ENCODE data around the gene L3HYPDH.
"Not testable (repeated sequence)": the region's sequence is repeated elsewhere in the genome, so short reads cannot be mapped to it uniquely, and the experiment has no call there.

The L3HYPDH gene

DNA sequence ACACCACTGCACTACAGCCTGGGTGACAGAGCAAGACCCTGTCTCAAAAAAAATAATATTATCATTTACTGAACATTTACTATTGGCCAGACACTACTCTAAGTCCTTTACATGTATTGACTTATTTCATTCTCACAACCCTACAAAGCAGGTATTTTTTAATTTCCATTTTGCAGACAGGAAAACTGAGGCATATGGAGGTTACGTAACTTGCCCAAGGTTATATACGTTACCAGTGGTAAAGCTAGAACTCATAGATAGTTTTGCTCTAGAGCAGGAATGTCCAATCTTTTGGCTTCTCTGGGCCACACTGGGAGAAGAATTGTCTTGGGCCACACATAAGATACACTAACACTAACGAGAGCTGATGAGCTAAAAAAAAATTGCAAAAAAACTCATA lies 5.7 kb downstream of the L3HYPDH start:
- no peak for DNase-seq (ENCODE audit: low spot score)

DNA sequence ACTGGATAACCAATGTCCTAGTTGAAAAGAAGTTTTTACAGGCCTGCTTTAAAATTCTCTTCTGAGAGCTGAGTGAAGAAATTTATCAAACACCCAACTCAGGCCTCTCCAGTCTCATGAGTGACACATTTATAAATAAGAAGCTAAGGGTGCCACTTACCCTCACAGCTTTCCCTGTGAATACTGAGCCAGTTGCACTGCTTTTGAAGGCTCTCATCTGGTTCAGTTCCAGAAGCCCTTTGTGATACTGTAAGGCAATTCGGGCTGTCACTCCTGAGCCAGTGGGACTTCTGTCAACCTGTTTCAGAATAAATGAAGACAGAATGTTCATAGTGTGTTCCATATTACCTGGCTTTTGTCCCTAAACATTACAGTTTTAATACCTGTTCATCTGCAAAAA lies 8.5 kb downstream of the L3HYPDH start:
- no peak for DNase-seq (ENCODE audit: low spot score)

DNA sequence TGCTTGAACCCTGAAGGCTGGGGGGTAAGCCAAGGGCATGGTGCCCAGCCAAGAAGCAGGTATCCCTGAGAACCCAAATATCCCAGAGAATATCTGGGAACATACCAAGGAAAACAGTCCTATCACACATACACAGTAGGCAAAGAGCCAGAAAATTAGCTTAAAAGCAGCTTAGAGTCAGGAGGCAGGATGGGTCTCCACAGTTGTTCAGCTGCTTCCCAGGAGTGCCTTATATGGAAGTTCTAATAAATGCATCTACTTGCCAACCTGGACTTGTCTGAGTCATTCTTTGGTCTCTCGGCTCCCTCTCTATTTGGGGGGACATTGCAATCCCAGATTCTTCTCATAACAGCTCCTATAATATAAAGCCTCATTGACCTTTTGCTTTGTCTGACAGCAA lies 10.0 kb downstream of the L3HYPDH start:
- no peak for DNase-seq (ENCODE audit: low spot score)

DNA sequence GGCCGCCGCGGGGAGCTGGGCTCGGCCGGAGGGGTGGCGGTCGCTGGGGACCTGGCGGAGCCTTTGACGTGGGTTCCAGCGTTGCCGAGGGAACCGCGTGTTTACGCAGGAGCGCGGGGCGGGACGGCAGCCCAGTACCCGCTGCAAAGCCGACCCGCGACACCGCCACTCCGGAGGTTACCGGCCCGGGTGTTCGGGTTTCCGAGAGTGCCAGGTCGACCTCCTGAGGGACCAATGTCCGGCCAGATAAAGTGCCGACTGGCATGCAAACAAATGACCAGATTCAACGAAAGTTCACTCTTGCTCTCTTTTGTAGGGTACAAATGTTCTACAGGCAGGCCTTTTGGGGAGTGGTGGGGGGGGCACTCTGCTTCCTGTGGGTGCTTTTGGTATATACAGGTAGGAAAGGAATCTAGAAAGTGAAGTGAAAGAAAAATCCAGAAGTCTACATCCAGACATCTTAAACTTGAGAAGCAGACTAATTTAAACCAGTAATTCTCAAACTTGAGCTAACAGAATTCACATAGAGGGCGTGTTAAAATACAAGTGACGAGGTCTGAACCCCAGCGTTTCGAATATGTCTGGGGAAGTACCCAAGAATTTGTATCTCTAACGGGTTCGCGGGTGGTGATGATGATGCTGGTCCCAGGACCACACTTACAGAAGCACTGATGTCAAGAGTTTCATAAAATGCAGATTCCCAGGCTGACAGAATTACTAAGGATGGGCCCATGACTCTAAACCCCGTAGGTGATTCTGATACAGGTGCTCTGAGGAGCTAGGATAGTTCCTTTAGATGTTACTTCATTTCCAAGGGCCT lies 18.7 kb downstream of the L3HYPDH start, which contains the start of gene GPR135:
Gene GPR135 (minus strand): TSS at position 65 of the 820 bp plus-strand sequence. CDS start 154 bp downstream, outside the sequence.
- DNase-seq (ENCODE audit: low spot score) = peak; percentile 20

DNA sequence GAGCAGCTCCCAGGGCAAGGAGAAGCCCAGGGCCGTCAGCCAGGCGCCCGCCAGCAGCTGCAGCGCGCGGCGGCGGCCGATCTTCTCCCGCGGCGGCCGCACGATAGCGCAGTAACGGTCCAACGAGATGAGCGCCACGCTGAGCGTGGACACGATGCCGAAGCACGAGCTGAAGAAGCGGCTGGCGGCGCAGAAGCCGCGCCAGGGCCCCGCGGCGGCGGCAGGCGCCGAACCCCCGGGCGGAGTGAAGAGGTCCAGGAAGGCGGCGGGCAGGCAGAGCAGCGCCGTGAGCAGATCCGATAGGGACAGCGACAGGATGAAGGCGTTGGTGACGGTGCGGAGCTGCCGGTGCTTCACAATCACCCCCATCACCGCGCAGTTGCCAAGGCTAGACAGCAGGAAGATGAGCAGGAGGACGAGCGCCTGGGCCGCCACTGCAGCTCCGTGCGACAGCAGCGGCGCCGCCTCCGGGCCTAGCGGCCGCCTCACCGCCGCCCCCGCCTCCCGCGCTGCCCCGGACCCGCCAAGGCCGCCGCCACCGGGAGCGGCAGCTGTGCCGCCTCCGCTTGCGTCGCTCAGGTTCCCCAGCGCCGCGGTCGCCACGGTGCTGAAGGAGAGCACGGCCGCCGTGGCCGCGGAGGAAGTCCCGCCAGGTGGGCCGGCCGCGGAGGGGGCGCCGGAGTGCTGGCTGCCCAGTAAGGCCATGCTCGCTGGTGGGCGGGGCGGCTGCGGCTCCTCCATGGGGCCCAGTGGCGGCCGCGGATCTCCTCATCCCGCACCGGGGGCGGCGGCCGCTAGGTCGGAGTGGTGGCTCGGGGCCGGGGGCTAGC lies 19.5 kb downstream of the L3HYPDH start:
- DNase-seq (ENCODE audit: low spot score) = peak; percentile 30

DNA sequence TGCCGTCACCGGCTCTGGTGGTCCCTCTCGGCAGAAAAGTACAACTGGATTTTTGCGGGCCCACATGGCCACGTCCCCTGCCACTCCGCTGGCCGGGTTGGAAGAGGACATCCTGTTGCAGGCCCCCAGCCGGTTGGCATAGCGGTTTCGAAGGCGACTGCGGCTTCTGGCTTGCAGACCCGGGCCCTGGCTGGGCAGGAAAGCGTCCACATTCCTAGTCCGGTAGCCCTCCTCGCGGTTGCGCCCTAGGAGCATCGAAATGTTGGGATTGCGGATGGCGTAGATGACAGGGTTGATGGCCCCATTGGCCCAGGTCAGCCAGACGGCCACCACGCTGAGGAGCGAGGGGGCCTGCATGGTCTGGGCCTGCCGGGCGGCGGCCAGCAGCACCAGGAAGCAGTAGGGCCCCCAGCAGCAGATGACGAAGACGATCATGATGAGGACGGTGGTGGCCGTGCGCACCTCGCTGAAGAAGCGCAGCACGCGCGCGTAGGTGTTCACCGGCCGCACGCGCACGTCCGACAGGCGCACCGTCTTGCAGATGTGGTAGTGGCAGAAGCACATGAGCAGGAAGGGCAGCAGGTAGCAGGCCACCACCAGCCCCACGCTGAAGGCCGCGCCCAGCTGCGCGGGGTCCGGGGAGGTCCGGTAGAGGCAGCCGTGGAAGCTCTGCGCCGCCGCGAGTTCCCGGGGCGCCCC lies 20.3 kb downstream of the L3HYPDH start:
- DNase-seq (ENCODE audit: low spot score) = no peak

DNA sequence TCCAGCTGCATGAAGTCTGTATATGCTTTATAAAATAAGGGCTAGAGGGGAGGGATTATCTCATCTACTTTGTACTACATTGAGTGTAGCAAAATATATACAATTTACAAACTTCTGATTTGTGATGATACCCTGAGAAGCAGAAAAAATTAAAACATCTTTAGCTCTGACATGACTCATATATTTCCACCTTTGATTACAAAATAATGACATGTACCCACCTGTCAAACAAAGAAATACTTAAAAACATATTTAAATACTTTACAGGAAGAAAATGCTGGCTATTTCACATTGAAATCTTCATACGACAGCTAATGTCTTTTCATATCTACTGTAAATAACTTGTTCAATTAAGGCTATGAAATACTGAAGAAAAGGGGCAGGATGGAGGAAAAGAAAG lies 22.3 kb downstream of the L3HYPDH start:
- no peak for DNase-seq (ENCODE audit: low spot score)

DNA sequence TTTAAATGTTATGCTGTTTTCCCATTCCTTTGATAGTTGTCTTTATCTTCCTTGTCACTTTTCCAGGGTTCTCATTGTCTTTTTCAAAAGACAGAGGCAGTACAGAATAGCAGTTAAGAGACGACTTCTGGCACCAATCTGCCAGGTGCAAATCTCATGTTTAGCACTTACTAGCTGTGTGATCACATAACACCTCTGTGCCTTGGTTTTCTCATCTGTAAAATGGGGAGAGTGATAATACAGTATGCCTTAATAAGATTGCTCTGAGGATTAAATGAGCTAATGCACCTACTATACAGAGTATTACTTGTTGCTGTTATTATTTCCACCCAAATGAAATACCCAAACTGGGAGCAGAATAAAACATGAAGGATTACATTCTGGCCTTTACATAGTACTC lies 23.8 kb downstream of the L3HYPDH start:
- DNase-seq (ENCODE audit: low spot score) = no peak

DNA sequence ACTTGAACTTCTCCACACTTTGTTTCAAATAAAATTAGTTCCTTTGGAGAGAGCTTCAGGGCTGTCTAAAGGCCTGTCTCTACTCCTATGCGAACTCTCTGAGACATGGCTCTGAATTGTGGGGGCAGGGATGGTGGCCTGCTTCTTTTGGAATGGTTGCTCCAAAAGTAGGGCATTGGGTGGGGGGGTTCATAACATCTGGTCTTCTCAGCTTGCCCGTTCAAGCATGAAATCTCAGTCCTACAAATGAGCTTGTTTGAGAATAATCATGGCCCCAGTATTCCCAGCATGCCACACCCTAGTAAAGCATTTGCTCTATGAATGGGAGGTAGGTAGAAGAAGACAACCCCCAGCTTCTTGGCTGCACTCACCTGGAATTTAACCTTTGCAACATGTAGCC lies 25.7 kb downstream of the L3HYPDH start:
- DNase-seq (ENCODE audit: low spot score) = no peak

DNA sequence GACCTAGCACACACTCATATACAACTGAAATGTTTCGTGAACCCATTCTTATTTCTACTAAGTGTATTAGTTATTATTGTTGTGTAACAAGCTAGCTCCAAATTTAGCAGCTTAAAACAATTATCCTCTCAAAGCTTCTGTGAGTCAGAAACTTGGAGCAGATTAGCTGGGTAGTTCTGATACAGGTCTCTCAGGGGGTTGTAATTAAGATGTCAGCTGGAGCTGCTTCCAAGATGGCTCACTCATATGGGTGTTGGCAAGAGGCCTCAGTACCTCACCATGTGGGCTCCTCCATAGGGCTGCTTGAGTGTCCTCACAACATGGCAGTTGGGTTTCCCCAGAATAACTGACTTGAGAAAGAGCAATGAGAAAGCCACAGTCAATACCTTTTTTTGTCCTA lies 28.8 kb downstream of the L3HYPDH start:
- no peak for DNase-seq (ENCODE audit: low spot score)

DNA sequence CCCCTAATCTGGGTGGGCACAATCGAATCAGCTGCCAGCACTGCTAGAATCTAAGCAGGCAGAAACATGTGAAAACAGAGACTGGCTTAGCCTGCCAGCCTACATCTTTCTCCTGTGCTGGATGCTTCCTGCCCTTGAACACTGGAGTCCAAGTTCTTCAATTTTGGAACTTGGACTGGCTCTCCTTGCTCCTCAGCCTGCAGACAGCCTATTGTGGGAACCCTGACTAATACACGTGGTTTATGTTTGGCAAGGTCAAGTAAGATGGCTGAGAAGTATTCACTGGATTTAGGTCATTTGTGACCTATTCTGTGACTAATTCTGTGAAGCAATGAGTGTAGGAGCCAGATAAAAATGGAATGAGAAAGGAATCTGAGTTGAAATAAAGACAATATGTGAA lies 30.1 kb downstream of the L3HYPDH start:
- DNase-seq (ENCODE audit: low spot score) = no peak

DNA sequence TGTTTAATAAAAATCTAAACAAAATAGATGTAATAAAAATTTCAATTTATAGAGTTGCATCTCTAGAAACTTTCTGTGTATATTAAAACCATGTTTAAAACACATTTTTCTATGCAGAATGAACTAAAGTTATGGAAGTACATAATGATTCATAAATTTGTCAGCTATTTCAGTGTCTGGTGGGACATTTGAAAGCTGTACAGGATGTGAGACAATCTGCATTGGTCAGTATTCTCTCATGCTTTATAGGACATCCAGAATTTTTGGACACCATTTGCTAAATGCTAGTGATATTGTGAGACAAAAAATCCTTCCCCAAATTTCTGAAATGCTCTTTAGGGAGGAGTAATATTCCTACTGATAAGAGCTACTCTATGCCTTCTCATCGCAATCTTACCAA lies 32.4 kb downstream of the L3HYPDH start:
- no peak for DNase-seq (ENCODE audit: low spot score)

DNA sequence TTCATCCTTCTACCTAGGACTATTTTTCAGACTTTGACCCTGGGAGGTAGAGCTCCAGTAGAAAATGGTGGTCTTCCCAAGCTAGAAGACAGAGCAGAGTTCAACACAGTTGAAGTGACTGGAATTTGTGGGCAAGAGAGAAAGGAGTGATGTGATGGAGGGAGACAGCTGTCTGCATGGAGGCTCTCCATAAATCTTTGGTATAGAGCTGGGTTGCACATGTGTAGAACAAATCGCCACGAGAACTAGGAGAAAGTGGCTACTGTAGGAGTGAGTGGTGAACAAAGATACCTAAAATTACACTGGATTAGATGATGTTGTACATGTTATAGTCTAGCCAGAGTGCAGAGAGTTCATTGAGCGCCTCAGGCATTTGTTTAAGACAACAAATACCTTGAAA lies 33.5 kb downstream of the L3HYPDH start:
- no peak for DNase-seq (ENCODE audit: low spot score)

DNA sequence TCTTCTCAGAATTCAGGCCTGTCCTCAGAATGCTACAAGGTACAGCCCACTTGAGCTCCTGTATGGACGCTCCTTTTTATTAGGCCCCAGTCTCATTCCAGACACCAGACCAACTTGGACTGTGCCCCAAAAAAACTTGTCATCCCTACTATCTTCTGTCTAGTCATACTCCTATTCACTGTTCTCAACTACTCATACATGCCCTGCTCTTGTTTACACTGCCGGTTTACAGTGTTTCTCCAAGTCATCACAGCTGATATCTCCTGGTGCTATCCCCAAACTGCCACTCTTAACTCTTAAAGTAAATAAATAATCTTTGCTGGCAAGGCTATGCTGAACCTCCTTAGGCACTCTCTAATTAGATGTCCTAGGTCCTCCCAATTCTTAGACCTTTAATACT lies 35.5 kb downstream of the L3HYPDH start:
- not testable (repeated sequence) for DNase-seq (ENCODE audit: low spot score)

DNA sequence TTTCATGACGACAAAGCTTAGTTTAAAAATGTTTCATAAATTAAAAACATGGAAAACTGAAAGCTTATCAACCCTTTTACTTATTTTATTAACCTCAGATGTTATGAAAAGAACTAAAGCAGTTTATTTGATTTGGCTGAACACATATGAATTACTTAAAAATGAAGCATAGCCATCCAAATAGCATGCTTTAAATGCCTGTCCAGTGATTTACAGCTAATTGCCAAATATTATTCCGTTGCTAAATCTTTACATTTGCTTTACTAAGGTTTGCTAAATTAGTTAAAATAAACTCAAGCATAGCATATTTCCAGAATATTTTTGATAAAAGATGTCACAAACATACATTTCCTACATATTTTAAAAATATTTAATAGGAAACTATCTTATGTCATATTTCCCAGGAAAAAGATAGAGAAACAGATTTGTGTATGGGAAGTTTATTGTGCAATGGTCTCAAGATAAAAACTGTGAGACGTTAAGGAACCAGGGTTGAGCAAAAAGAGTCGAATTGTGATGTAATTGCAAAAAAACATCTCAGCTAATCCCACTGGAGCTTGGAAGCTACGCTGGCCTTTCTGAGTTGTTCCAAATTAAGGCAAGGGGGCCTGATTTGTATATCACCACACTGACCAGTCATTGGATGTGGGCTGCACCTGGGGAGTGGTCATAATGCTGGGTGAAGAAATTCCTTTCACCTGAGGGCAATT lies 44.8 kb downstream of the L3HYPDH start:
- no peak for DNase-seq (ENCODE audit: low spot score)

DNA sequence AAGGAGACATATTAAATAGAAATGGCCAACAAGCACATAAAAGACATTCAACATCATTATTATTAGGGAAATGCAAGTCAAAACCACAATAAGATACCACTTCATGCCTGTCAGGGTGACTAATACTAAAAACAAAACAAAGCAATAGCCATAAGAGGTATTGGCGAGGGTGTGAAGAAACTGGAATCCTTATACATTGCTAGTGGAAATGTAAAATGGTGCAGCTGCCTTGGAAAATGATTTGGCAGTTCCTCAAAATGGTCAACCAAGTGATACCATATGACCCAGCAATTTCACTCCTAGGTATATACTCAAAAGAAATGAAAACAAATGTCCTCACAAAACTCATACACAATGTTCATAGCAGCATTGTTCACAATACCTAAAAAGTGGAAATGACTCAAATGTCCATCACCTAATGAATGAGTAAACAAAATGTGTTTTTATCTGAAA lies 46.0 kb downstream of the L3HYPDH start:
- no peak for DNase-seq (ENCODE audit: low spot score)

DNA sequence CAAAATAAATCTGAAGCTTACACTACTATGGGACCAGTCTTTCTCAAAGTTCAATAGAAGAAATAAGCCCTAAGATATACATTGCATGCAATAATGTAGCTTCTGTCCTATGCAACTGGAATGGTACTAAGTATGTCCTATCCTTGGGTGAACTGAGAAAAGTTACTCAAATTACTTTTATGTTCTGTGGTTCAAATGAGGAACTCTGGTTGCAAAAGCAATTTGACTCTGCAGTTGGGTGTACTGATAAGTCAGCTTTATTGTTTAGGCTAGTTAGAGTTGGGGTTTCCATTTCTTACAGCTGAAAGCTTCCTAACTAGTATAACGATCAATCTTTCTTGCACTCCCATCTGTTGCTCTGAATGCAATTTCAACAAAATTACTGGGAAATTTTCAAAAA lies 48.2 kb downstream of the L3HYPDH start:
- no peak for DNase-seq (ENCODE audit: low spot score)

DNA sequence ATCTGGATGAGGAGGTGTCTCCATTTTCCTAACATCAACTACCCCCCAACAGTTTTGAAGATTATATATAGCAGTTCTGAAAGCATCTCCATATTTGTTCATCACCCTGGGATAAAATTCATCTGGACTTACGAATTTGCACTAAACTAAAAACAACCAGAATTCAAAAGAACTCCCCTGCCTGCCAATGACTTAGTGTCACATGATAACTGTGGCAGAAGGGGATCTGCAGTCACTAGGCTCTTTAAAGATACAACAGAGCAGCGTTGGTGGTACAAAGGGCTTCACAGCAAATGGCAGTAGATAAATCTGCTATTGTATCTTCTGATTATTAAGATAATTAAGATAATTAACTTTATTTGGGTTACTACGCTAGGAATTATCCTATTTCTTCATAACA lies 49.1 kb downstream of the L3HYPDH start:
- DNase-seq (ENCODE audit: low spot score) = no peak

DNA sequence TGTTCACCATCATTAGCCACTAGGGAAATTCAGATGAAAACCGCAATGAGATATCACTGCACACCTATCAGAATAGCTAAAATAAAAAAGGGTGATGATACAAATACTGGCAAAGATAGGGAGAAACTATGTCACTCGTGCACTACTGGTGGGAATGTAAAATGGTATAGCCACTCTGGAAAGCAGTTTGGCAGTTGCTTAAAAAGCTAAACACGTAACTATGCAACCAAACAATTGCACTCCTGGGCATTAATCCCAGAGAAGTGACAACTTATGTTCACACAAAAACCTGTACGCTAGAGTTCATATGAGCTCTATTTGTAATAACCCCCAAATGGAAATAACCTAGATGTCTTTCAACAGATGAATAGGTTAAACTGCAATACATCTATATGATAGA lies 54.4 kb downstream of the L3HYPDH start:
- no peak for DNase-seq (ENCODE audit: low spot score)

DNA sequence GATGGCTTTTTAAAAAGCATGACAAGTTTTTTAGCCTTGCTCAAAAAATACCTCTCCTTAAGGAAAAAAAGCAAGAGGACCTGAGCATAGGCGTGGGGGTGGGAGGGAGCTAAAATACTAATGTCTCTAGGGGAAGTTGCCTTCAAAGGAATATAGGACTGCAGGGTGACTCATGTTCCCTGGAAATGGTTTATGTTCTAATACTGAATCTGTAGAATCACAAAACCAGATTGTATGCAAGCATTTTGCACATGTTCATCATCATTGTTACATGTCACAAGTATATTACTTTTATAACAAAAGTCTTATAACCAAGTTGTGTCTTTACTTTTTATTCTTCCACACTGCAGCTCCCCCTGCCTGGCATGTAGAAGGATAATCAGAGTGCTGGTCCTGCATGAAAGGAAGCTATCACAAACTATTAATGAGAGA lies 55.6 kb downstream of the L3HYPDH start:
- no peak for DNase-seq (ENCODE audit: low spot score)

DNA sequence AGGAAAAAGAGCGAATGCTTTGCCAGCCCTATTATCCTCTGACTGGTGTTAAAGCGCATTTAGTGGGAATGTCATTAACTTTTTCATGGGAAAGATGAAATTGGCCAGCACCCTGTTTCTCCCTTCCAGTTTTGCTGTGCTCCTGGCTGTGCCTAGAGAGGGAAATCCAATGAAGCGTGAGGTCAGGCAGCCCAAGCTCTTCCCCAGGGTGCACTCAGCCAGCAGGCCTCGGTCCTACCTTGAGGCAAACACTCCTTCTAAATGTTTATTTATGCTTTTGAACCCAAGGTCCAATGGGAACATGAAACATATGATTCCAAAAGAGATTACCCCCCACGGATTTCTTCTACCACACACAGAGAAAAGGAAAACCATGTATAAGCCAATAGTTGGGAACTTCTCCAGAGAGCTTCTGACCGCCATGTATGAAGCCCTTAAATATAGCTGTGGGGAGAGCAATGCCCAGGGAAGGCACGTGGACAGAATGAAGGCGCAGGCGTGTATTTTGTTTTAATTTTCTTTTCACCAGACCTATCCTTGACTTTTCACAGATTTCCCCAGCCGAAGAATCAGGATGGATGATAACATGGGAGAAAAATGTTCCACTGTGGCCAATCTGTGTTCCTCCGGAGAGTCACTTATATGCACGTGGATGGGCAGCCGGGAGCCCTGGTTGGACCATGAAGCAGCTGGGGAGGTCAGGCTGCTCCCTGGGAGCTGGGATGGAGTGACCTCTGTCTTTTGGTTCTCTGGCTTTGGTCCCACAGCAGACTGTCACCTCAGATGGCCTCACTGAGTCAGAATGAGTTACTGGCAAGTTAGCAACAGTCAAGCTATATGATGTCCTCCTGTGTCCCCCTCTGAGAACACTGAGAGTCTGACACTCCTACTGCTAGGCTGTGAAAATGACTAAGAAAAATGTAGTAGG lies 56.3 kb downstream of the L3HYPDH start:
- DNase-seq (ENCODE audit: low spot score) = no peak

All from CD4-positive, alpha-beta T cell treated with Interleukin-15 for 4 hours (primary cell).